IMR-90 (cell line): ENCODE measurements around the gene FAM168A. TPM values are rescaled to one million over a fixed set of nuclear protein-coding genes. Genes with fewer than 3 reads are reported as not detected.
A peak's percentile ranks its signal among the peaks of the same experiment; 100 is the strongest.

ENCODE experiments used
- ATAC-seq: fragments of 200-7000 bp; cut with Tn5 transposase; 2 replicates; pipeline ENCODE4 v1.9.1; 2020; ENCODE audit warnings: low read depth, mild to moderate bottlenecking, moderate library complexity
- BruUV-seq: library from RNA; stranded (reverse); fragments of 400-500 nt; replicated peaks from 2 replicates; lab custom pipeline; 2021; lab: Mats Ljungman, UMichigan
- CTCF ChIA-PET: fragments of 300-600 bp; formaldehyde crosslinking; extraction: SDS; loops from one replicate; lab custom pipeline; 2021; ENCODE audit warnings: antibody characterized with exemption; lab: Yijun Ruan, JAX
- POLR2A ChIA-PET: fragments of 300-600 bp; sonication (Branson Sonifier 250); formaldehyde crosslinking; loops from one replicate; lab custom pipeline; 2022; ENCODE audit warnings: antibody characterized with exemption; ENCODE audit not compliant: unreplicated experiment; lab: Charles Lee
- DNase-seq: peaks from one replicate; pipeline ENCODE4 v3.0.0; 2013
- H2AFZ ChIP-seq: replicated peaks from 2 replicates; pipeline ENCODE3; 2013; ENCODE audit warnings: low read length, mild to moderate bottlenecking; ENCODE audit not compliant: poor library complexity
- H2AK5ac ChIP-seq: 2 replicates; pipeline ENCODE4 v1.6.1; 2013; ENCODE audit warnings: low read depth, low read length, inconsistent platforms
- H2AK9ac ChIP-seq: replicated peaks from 2 replicates; pipeline ENCODE3; 2013; ENCODE audit warnings: mild to moderate bottlenecking, low read depth, low read length, moderate library complexity; ENCODE audit not compliant: poor library complexity
- H2BK120ac ChIP-seq: 2 replicates; pipeline ENCODE4 v1.6.1; 2013; ENCODE audit warnings: low read depth, low read length, inconsistent platforms
- H2BK15ac ChIP-seq: 3 replicates; pipeline ENCODE4 v1.6.1; 2013; ENCODE audit warnings: low read depth, low read length, inconsistent platforms
- H2BK20ac ChIP-seq: 2 replicates; pipeline ENCODE4 v1.6.1; 2013; ENCODE audit warnings: low read depth, mild to moderate bottlenecking, inconsistent platforms, low read length, moderate library complexity
- H2BK5ac ChIP-seq: 2 replicates; pipeline ENCODE4 v1.6.1; 2013; ENCODE audit warnings: mild to moderate bottlenecking, low read depth, low read length, inconsistent platforms; ENCODE audit not compliant: poor library complexity, severe bottlenecking
- H3K14ac ChIP-seq: replicated peaks from 2 replicates; pipeline ENCODE4 v1.6.1; 2013; ENCODE audit warnings: low read depth, low read length, inconsistent platforms
- H3K18ac ChIP-seq: 2 replicates; pipeline ENCODE4 v1.6.1; 2013; ENCODE audit warnings: low read depth, low read length, control low read depth
- H3K23ac ChIP-seq: 2 replicates; pipeline ENCODE4 v1.6.1; 2013; ENCODE audit warnings: low read depth, low read length, inconsistent platforms
- H3K27ac ChIP-seq: 2 replicates; pipeline ENCODE4 v1.5.1; 2013; ENCODE audit warnings: mild to moderate bottlenecking, control low read depth, low read length; ENCODE audit not compliant: insufficient read depth
- H3K27me3 ChIP-seq: 2 replicates; pipeline ENCODE4 v1.6.1; 2013; ENCODE audit warnings: low read length; ENCODE audit not compliant: control insufficient read depth, insufficient read depth
- H3K36me3 ChIP-seq: 2 replicates; pipeline ENCODE4 v1.6.1; 2013; ENCODE audit warnings: low read length, mixed read lengths; ENCODE audit not compliant: control insufficient read depth, insufficient read depth
- H3K4ac ChIP-seq: 2 replicates; pipeline ENCODE4 v1.6.1; 2013; ENCODE audit warnings: low read depth, low read length, inconsistent platforms
- H3K4me1 ChIP-seq: 2 replicates; pipeline ENCODE4 v1.6.1; 2013; ENCODE audit warnings: low read length, mixed read lengths; ENCODE audit not compliant: control insufficient read depth, insufficient read depth
- H3K4me2 ChIP-seq: 2 replicates; pipeline ENCODE4 v1.6.1; 2013; ENCODE audit warnings: low read depth, mild to moderate bottlenecking, control low read depth, low read length, moderate library complexity
- H3K4me3 ChIP-seq: 2 replicates; pipeline ENCODE4 v1.5.1; 2013; ENCODE audit warnings: low read depth, mild to moderate bottlenecking, control low read depth, low read length, moderate library complexity; ENCODE audit not compliant: insufficient read depth
- H3K56ac ChIP-seq: 2 replicates; pipeline ENCODE4 v1.6.1; 2013; ENCODE audit warnings: low read length, inconsistent platforms; ENCODE audit not compliant: insufficient read depth; ENCODE audit errors: extremely low read depth
- H3K79me1 ChIP-seq, 2 experiments: 2 replicates each; pipeline ENCODE4 v1.6.1; 2013; ENCODE audit warnings: low read length in 2 of 2, inconsistent platforms in 1 of 2, low read depth in 1 of 2
- H3K9ac ChIP-seq: 2 replicates; pipeline ENCODE4 v1.6.1; 2013; ENCODE audit warnings: low read depth, low read length, control low read depth
- H3K9me1 ChIP-seq: 2 replicates; pipeline ENCODE4 v1.6.1; 2013; ENCODE audit warnings: low read length, inconsistent platforms; ENCODE audit not compliant: insufficient read depth
- H3K9me3 ChIP-seq: 2 replicates; pipeline ENCODE4 v1.6.1; 2013; ENCODE audit warnings: low read length; ENCODE audit not compliant: control insufficient read depth, insufficient read depth
- H4K20me1 ChIP-seq: 2 replicates; pipeline ENCODE4 v1.6.1; 2013; ENCODE audit warnings: low read length, inconsistent platforms; ENCODE audit not compliant: insufficient read depth
- H4K5ac ChIP-seq: 2 replicates; pipeline ENCODE4 v1.6.1; 2013; ENCODE audit warnings: mild to moderate bottlenecking, low read depth, low read length, control low read depth
- H4K8ac ChIP-seq, 2 experiments: 2 replicates each; pipeline ENCODE4 v1.6.1; 2013; ENCODE audit warnings: low read depth in 2 of 2, low read length in 2 of 2, control low read depth in 1 of 2, inconsistent platforms in 1 of 2
- H4K91ac ChIP-seq: 2 replicates; pipeline ENCODE4 v1.6.1; 2013; ENCODE audit warnings: low read depth, low read length, inconsistent platforms; ENCODE audit not compliant: insufficient read depth
- BHLHE40 ChIP-seq: fragments of 150-350 bp; IDR thresholded peaks from 2 replicates; pipeline ENCODE4 v1.6.1; 2016; ENCODE audit warnings: mild to moderate bottlenecking, low read depth, low read length
- CHD1 ChIP-seq: IDR thresholded peaks from 2 replicates; pipeline ENCODE4 v1.6.1; 2012; ENCODE audit warnings: low read depth, low read length, improper control_type of control experiment
- ELK1 ChIP-seq: fragments of 150-350 bp; IDR thresholded peaks from 2 replicates; pipeline ENCODE4 v1.6.1; 2016; ENCODE audit warnings: low read depth, mild to moderate bottlenecking, low read length, moderate library complexity, borderline replicate concordance
- FOS ChIP-seq: fragments of 150-350 bp; IDR thresholded peaks from 2 replicates; pipeline ENCODE4 v1.6.1; 2016; ENCODE audit warnings: low read depth, low read length
- MAFK ChIP-seq: IDR thresholded peaks from 2 replicates; pipeline ENCODE4 v1.6.1; 2012; ENCODE audit warnings: low read depth, low read length, improper control_type of control experiment
- MAZ ChIP-seq: IDR thresholded peaks from 2 replicates; pipeline ENCODE4 v1.6.1; 2012; ENCODE audit warnings: low read depth, mild to moderate bottlenecking, low read length, improper control_type of control experiment, moderate library complexity, borderline replicate concordance
- MXI1 ChIP-seq: IDR thresholded peaks from 2 replicates; pipeline ENCODE4 v1.6.1; 2012; ENCODE audit warnings: low read depth, mild to moderate bottlenecking, low read length, moderate library complexity, borderline replicate concordance
- NFE2L2 ChIP-seq: fragments of 150-350 bp; IDR thresholded peaks from 2 replicates; pipeline ENCODE4 v1.6.1; 2016; ENCODE audit warnings: low read depth, mild to moderate bottlenecking, low read length
- POLR2A ChIP-seq: IDR thresholded peaks from 2 replicates; pipeline ENCODE4 v1.6.1; 2012; ENCODE audit warnings: mild to moderate bottlenecking, low read depth, low read length
- RAD21 ChIP-seq: IDR thresholded peaks from 2 replicates; pipeline ENCODE4 v1.6.1; 2012; ENCODE audit warnings: low read length, improper control_type of control experiment
- RCOR1 ChIP-seq: IDR thresholded peaks from 2 replicates; pipeline ENCODE4 v1.6.1; 2012; ENCODE audit warnings: mild to moderate bottlenecking, low read length, improper control_type of control experiment; ENCODE audit not compliant: insufficient replicate concordance
- RFX5 ChIP-seq: IDR thresholded peaks from 2 replicates; pipeline ENCODE4 v1.8.0; 2012; ENCODE audit warnings: low read depth, mild to moderate bottlenecking, low read length, moderate library complexity
- SMC3 ChIP-seq: fragments of 150-350 bp; IDR thresholded peaks from 2 replicates; pipeline ENCODE4 v1.6.1; 2016; ENCODE audit warnings: low read depth, mild to moderate bottlenecking, antibody characterized with exemption, low read length, moderate library complexity
- USF2 ChIP-seq: fragments of 150-350 bp; IDR thresholded peaks from 2 replicates; pipeline ENCODE4 v1.6.1; 2017; ENCODE audit warnings: mild to moderate bottlenecking, antibody characterized with exemption, low read length, low read depth
- WGBS, 2 experiments: methylation state at CpG; one replicate each; pipeline versions ENCODE4 v1.1.5 to v1.1.7; 2013; ENCODE audit warnings: missing lambda C conversion rate in 2 of 2; ENCODE audit not compliant: insufficient read length in 1 of 2; ENCODE audit errors: extremely low coverage in 2 of 2; 5-methylcytosine and 5-hydroxymethylcytosine counted together
- dilution Hi-C: fragments of 300-500 bp; cut with HindIII; formaldehyde crosslinking; loops from one replicate; pipeline ENCODE4 v1.14.3; 2018; ENCODE audit warnings: low sequenced_read_pairs; ENCODE audit not compliant: unreplicated experiment
- in situ Hi-C: fragments of 300-500 bp; cut with MboI; formaldehyde crosslinking; loops from 3 replicates; pipeline ENCODE4 v1.14.3; 2019; ENCODE audit warnings: low sequenced_read_pairs, inconsistent platforms, mixed read lengths
- intact Hi-C: fragments of 100-400 bp; cut with micrococcal nuclease; formaldehyde crosslinking; loops from 2 replicates; pipeline ENCODE4 v1.10.0; 2022
- polyA plus RNA-seq, 3 experiments: library from polyadenylated mRNA; depleted of rRNA; stranded (reverse); fragments of >200 nt; gene quantifications; 2 replicates each; pipeline ENCODE4 v1.2.3, GENCODE V29; 2012; ENCODE audit warnings: low replicate concordance in 1 of 3
- total RNA-seq: library from RNA; depleted of rRNA; stranded (reverse); fragments of >200 nt; gene quantifications from 2 replicates; pipeline ENCODE4 v1.2.3, GENCODE V29; 2012
- TF ChIP-seq, protein P1 (sequence below): conservative IDR thresholded peaks from 2 replicates; pipeline ENCODE4 v1.5.1; 2012; ENCODE audit warnings: mild to moderate bottlenecking, low read depth, low read length, improper control_type of control experiment

FAM168A gene
- total and polyA plus RNA-seq, 2 of the 4 experiments (the other 2 are of a cell fraction), result 13.1 to 22.8 TPM

GRCh38 chr11:73528483-73529203 lies 69.3 kb downstream of the FAM168A start:
- DNase-seq (no peak), ATAC-seq (no peak)
- H3K14ac ChIP-seq, result no peak overlapping the region
- peaks cover 11% of the 10 kb centered on the region; the same call in 1 of the 2 replicates for H3K4me1 ChIP-seq
- H3K4me2 ChIP-seq, result peak overlapping the region; percentile 98
- H3K27me3 ChIP-seq, result no peaks in the 10 kb centered on the region
- H3K56ac ChIP-seq, result no peak overlapping the region
- POLR2A ChIA-PET, result interaction anchor here (0.7 kb wide), 1 partner anchor 19 kb away, joined by 3 read pairs; no protein-coding TSS in a partner anchor
- no peak overlapping the region for H3K4me3 ChIP-seq
- no TSS peak for BruUV-seq
- H3K9ac ChIP-seq, result no peak overlapping the region
- H2BK15ac ChIP-seq, result no peak overlapping the region
- in situ Hi-C loops, result no loop called here
- H2AFZ ChIP-seq, result no peak overlapping the region
- H3K27ac ChIP-seq, result no peak overlapping the region
- dilution Hi-C loops, result no loop called here
- no peak overlapping the region for H4K8ac ChIP-seq
- H3K18ac ChIP-seq, result peak overlapping the region; percentile 57; the same call in 1 of the 2 replicates
- no peak overlapping the region for H2AK5ac ChIP-seq
- intact Hi-C loops, result no loop called here
- H2BK5ac ChIP-seq, result no peak overlapping the region
- no peaks in the 10 kb centered on the region for H3K36me3 ChIP-seq
- no peak overlapping the region for H2AK9ac ChIP-seq
- CTCF ChIA-PET, result interaction anchor here (1.2 kb wide), 1 partner anchor 50 kb away, joined by 5 read pairs; no protein-coding TSS in a partner anchor
- H3K79me1 ChIP-seq, result peaks cover 28 to 36% of the 10 kb centered on the region in 2 experiments
- peak overlapping the region; percentile 82; the same call in 1 of the 2 replicates for H4K5ac ChIP-seq
- H4K91ac ChIP-seq, result no peak overlapping the region
- WGBS, 2 experiments, result 100% methylated on average over 1 of the region's 5 CpGs; no CpG with 5 or more reads in 1 of the 2 experiments
- H3K9me1 ChIP-seq, result peaks cover 3% of the 10 kb centered on the region; the same call in 1 of the 2 replicates
- H3K23ac ChIP-seq, result no peak overlapping the region
- no peak overlapping the region for H2BK20ac ChIP-seq
- H3K9me3 ChIP-seq, result no peaks in the 10 kb centered on the region
- no peak overlapping the region for H3K4ac ChIP-seq
- peaks cover 20% of the 10 kb centered on the region for H4K20me1 ChIP-seq
- no peak overlapping the region for H2BK120ac ChIP-seq
- TF ChIP-seq MAZ (no peak), FOS (no peak), RAD21 (no peak), BHLHE40 (no peak), POLR2A (no peak), USF2 (no peak), MXI1 (no peak), SMC3 (no peak), MAFK (no peak), RCOR1 (no peak), ELK1 (no peak), CHD1 (no peak), NFE2L2 (no peak), RFX5 (no peak)
- TF ChIP-seq, protein P1, sequence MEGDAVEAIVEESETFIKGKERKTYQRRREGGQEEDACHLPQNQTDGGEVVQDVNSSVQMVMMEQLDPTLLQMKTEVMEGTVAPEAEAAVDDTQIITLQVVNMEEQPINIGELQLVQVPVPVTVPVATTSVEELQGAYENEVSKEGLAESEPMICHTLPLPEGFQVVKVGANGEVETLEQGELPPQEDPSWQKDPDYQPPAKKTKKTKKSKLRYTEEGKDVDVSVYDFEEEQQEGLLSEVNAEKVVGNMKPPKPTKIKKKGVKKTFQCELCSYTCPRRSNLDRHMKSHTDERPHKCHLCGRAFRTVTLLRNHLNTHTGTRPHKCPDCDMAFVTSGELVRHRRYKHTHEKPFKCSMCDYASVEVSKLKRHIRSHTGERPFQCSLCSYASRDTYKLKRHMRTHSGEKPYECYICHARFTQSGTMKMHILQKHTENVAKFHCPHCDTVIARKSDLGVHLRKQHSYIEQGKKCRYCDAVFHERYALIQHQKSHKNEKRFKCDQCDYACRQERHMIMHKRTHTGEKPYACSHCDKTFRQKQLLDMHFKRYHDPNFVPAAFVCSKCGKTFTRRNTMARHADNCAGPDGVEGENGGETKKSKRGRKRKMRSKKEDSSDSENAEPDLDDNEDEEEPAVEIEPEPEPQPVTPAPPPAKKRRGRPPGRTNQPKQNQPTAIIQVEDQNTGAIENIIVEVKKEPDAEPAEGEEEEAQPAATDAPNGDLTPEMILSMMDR, result no peak
